ENCODE data around the gene LRRC73.
"Not testable (repeated sequence)": the region's sequence is repeated elsewhere in the genome, so short reads cannot be mapped to it uniquely, and the experiment has no call there.

The LRRC73 gene

GRCh38 chr6:43509984-43510826 lies at the start of gene LRRC73:
Gene LRRC73 (minus strand): TSS chr6:43510346. CDS start chr6:43509785, 561 bp downstream.
- DNase-seq: peak in 1 of 2 experiments; percentile 74

- no peak for DNase-seq
Observed at GRCh38 chr6:43559328-43559727, 49.2 kb upstream of the LRRC73 start.

GRCh38 chr6:43557620-43558019 lies 47.5 kb upstream of the LRRC73 start:
- DNase-seq: not testable (repeated sequence)

- DNase-seq: no peak
Observed at GRCh38 chr6:43547222-43547621, 37.1 kb upstream of the LRRC73 start.

GRCh38 chr6:43544461-43544860 lies 34.3 kb upstream of the LRRC73 start:
- DNase-seq: no peak

- DNase-seq: no peak
Observed at GRCh38 chr6:43541774-43542471, 31.8 kb upstream of the LRRC73 start.

- DNase-seq: no peak
Observed at GRCh38 chr6:43540507-43540906, 30.4 kb upstream of the LRRC73 start.

- DNase-seq: not testable (repeated sequence)
Observed at GRCh38 chr6:43539409-43539808, 29.3 kb upstream of the LRRC73 start.

GRCh38 chr6:43538986-43539385 lies 28.8 kb upstream of the LRRC73 start:
- not testable (repeated sequence) for DNase-seq

GRCh38 chr6:43532201-43532600 lies 22.1 kb upstream of the LRRC73 start:
- DNase-seq: no peak

GRCh38 chr6:43524483-43524961 lies 14.4 kb upstream of the LRRC73 start:
- DNase-seq: no peak

GRCh38 chr6:43523284-43523683 lies 13.1 kb upstream of the LRRC73 start:
- no peak for DNase-seq

GRCh38 chr6:43522547-43523261 lies 12.6 kb upstream of the LRRC73 start:
- no peak for DNase-seq

- no peak for DNase-seq
Observed at GRCh38 chr6:43521836-43522235, 11.7 kb upstream of the LRRC73 start.

- DNase-seq: no peak
Observed at GRCh38 chr6:43520097-43520496, 10.0 kb upstream of the LRRC73 start.

GRCh38 chr6:43517505-43518357 lies 7.6 kb upstream of the LRRC73 start:
- no peak for DNase-seq

- peak; percentile 96 to 99 for DNase-seq
Observed at GRCh38 chr6:43516697-43517504, 6.8 kb upstream of the LRRC73 start, which contains the start of the genes POLR1C and YIPF3. Gene POLR1C (plus strand): TSS chr6:43517089. CDS start chr6:43517110, 21 bp downstream. Gene YIPF3 (minus strand): TSS chr6:43516926. CDS start chr6:43516807, 119 bp downstream.

GRCh38 chr6:43516367-43516696 lies 6.2 kb upstream of the LRRC73 start:
- no peak for DNase-seq

GRCh38 chr6:43515808-43516207 lies 5.7 kb upstream of the LRRC73 start:
- no peak for DNase-seq

- DNase-seq: no peak
Observed at GRCh38 chr6:43511824-43512415, 1.8 kb upstream of the LRRC73 start.

- DNase-seq: no peak
Observed at GRCh38 chr6:43510827-43511163, 649 bp upstream of the LRRC73 start.
